GM23248 (cell line): Measurements from ENCODE around the gene COL4A5.

Source experiments
- EZH2 ChIP-seq: fragments of 200-600 bp; sonication (generic); IDR thresholded peaks from 2 replicates; pipeline ENCODE4 v1.6.1; 2018; ENCODE audit warnings: antibody characterized with exemption, mild to moderate bottlenecking; ENCODE audit not compliant: insufficient read depth, poor library complexity, severe bottlenecking
- EZH2phosphoT487 ChIP-seq: fragments of 200-600 bp; sonication (generic); IDR thresholded peaks from 2 replicates; pipeline ENCODE4 v1.6.1; 2018; ENCODE audit warnings: antibody characterized with exemption, moderate library complexity, mild to moderate bottlenecking, low read depth; ENCODE audit not compliant: insufficient read depth

GRCh38 chrX:108726748-108727147 lies 287.1 kb downstream of the COL4A5 start:
- TF ChIP-seq EZH2phosphoT487 (no peak), EZH2 (no peak)
